Measurements from ENCODE around the gene GOLGA8O.
"Not testable (repeated sequence)": the region's sequence is repeated elsewhere in the genome, so short reads cannot be mapped to it uniquely, and the experiment has no call there.

DNA sequence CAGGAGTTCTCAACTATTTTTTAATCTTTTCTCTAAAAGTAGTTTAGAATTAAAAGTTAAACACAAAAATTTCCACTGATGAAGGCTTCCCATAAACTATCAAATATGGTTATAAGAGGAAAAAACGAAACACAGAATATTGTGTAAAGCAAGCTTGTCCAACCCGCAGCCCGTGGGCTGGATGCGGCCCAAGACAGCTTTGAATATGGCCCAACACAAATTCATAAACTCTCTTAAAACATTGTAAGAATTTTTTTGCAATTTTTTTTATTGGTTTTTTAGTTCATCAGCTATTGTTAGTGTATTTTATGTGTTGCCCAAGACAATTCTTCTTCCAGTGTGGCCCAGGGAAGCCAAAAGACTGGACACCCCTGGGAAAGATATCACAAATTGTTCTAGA is 28.9 kb downstream of the GOLGA8O start:
- not testable (repeated sequence) for TF ChIP-seq CTCF (IDR thresholded peaks at IDR 0.05; ENCODE audit: poor library complexity, severe bottlenecking); RAD21 (conservative IDR thresholded peaks at IDR 0.05); REST (IDR thresholded peaks at IDR 0.05; ENCODE audit: borderline replicate concordance); EP300 (conservative IDR thresholded peaks at IDR 0.05; ENCODE audit: poor library complexity, severe bottlenecking); SMC3 (conservative IDR thresholded peaks at IDR 0.05; ENCODE audit: poor library complexity); EZH2 (IDR thresholded peaks at IDR 0.05; ENCODE audit: borderline replicate concordance, insufficient read depth, low read length, poor library complexity, severe bottlenecking); POLR2AphosphoS5 (IDR thresholded peaks at IDR 0.05)

Measured in neural cell (in vitro differentiated cells).